SK-N-SH (cell line): ENCODE measurements around the gene RNF227. TPM values are rescaled to one million over a fixed set of nuclear protein-coding genes. Genes with fewer than 3 reads are reported as not detected.

Experiments used
- CTCF ChIA-PET: fragments of 300-600, 350-600 bp; formaldehyde crosslinking; extraction: SDS; loops from one replicate; lab custom pipeline; 2021; lab: Yijun Ruan, JAX
- POLR2A ChIA-PET: fragments of 350-600 bp; sonication (Branson Sonifier 250); formaldehyde crosslinking; extraction: SDS; loops from one replicate; lab custom pipeline; 2020; ENCODE audit warnings: antibody characterized with exemption, inconsistent platforms; lab: Yijun Ruan, JAX
- DNase-seq: peaks from one replicate; pipeline ENCODE4 v3.0.0; 2012
- H2AFZ ChIP-seq: fragments of 200-600 bp; sonication (generic); 2 replicates; pipeline ENCODE4 v1.8.1; 2016; ENCODE audit warnings: antibody characterized with exemption, mild to moderate bottlenecking, low read depth
- H3F3A ChIP-seq: fragments of 200-600 bp; sonication (generic); replicated peaks from 2 replicates; pipeline ENCODE3; 2016; ENCODE audit warnings: antibody characterized with exemption, mild to moderate bottlenecking; ENCODE audit not compliant: insufficient read depth
- H3K27ac ChIP-seq, 2 experiments: fragments of 200-500 bp in 1 of 2; fragments of 200-600 bp in 1 of 2; sonication (Bioruptor generic) in 1 of 2; sonication (generic), shearing (Covaris generic) in 1 of 2; 2 replicates each; pipeline versions ENCODE4 v1.5.1 to v1.6.1; 2014 to 2016; ENCODE audit warnings: low read depth in 2 of 2, inconsistent platforms in 1 of 2, low read length in 1 of 2, mild to moderate bottlenecking in 1 of 2, mixed read lengths in 1 of 2
- H3K27me3 ChIP-seq: fragments of 200-600 bp; sonication (generic), shearing (Covaris generic); 2 replicates; pipeline ENCODE4 v1.6.1; 2016; ENCODE audit warnings: mixed run types; ENCODE audit not compliant: insufficient read depth
- H3K36me3 ChIP-seq, 2 experiments: fragments of 200-500 bp in 1 of 2; fragments of 200-600 bp in 1 of 2; sonication (Bioruptor generic) in 1 of 2; sonication (generic) in 1 of 2; replicated peaks in 1 of 2; 2 replicates each; pipeline versions ENCODE3 to v1.5.1; 2014 to 2016; ENCODE audit warnings: low read length in 1 of 2, mild to moderate bottlenecking in 1 of 2; ENCODE audit not compliant: insufficient read depth in 2 of 2, control insufficient read depth in 1 of 2
- H3K4me1 ChIP-seq, 2 experiments: fragments of 200-500 bp in 1 of 2; fragments of 200-600 bp in 1 of 2; sonication (Bioruptor generic) in 1 of 2; sonication (generic), shearing (Covaris generic) in 1 of 2; 2 replicates each; pipeline versions ENCODE4 v1.5.1 to v1.6.1; 2014 to 2016; ENCODE audit warnings: low read depth in 1 of 2, low read length in 1 of 2, mixed run types in 1 of 2; ENCODE audit not compliant: insufficient read depth in 2 of 2, control insufficient read depth in 1 of 2
- H3K4me2 ChIP-seq: fragments of 200-600 bp; sonication (generic), shearing (Covaris generic); 2 replicates; pipeline ENCODE4 v1.6.1; 2017; ENCODE audit warnings: mixed run types
- H3K4me3 ChIP-seq, 2 experiments: fragments of 200-500 bp in 1 of 2; fragments of 200-600 bp in 1 of 2; sonication (Bioruptor generic) in 1 of 2; sonication (generic), shearing (Covaris generic) in 1 of 2; 2 replicates each; pipeline versions ENCODE4 v1.5.1 to v1.8.1; 2014 to 2016; ENCODE audit warnings: low read depth in 2 of 2, inconsistent platforms in 1 of 2, low read length in 1 of 2, mild to moderate bottlenecking in 1 of 2, mixed read lengths in 1 of 2, moderate library complexity in 1 of 2
- H3K79me2 ChIP-seq: fragments of 200-600 bp; sonication (generic); 2 replicates; pipeline ENCODE4 v1.8.1; 2017; ENCODE audit warnings: mild to moderate bottlenecking; ENCODE audit not compliant: insufficient read depth
- H3K9ac ChIP-seq: fragments of 200-600 bp; sonication (generic); 2 replicates; pipeline ENCODE4 v1.6.1; 2017; ENCODE audit warnings: mixed run types
- H3K9me2 ChIP-seq: fragments of 200-600 bp; sonication (generic); 2 replicates; pipeline ENCODE4 v1.6.1; 2017; ENCODE audit warnings: mixed run types
- H3K9me3 ChIP-seq: fragments of 200-600 bp; sonication (generic); 2 replicates; pipeline ENCODE4 v1.6.1; 2017; ENCODE audit warnings: mixed run types, mild to moderate bottlenecking, moderate library complexity
- H4K20me1 ChIP-seq: fragments of 200-600 bp; sonication (generic); 2 replicates; pipeline ENCODE4 v1.6.1; 2017; ENCODE audit warnings: mild to moderate bottlenecking, mixed run types; ENCODE audit not compliant: insufficient read depth
- CTCF ChIP-seq: fragments of 200-600 bp; sonication (generic); IDR thresholded peaks from 2 replicates; pipeline ENCODE4 v1.6.1; 2017; ENCODE audit warnings: antibody characterized with exemption, mild to moderate bottlenecking, moderate library complexity
- EP300 ChIP-seq, 2 experiments: IDR thresholded peaks; 2 replicates each; pipeline versions ENCODE4 v1.4.0 to v1.6.1; 2012; ENCODE audit warnings: borderline replicate concordance in 1 of 2, low read depth in 1 of 2, low read length in 1 of 2
- EZH2phosphoT487 ChIP-seq: fragments of 200-600 bp; sonication (generic); IDR thresholded peaks from 2 replicates; pipeline ENCODE4 v1.6.1; 2017; ENCODE audit warnings: low read depth, mixed run types, mild to moderate bottlenecking, antibody characterized with exemption, moderate library complexity, borderline replicate concordance
- JUND ChIP-seq: IDR thresholded peaks from 2 replicates; pipeline ENCODE4 v1.4.0; 2012
- MXI1 ChIP-seq: IDR thresholded peaks from 2 replicates; pipeline ENCODE4 v1.6.1; 2012; ENCODE audit warnings: mild to moderate bottlenecking, low read depth, low read length, improper control_type of control experiment
- NRF1 ChIP-seq: IDR thresholded peaks from 2 replicates; pipeline ENCODE4 v1.6.1; 2012; ENCODE audit warnings: low read depth, mild to moderate bottlenecking, low read length
- RCOR1 ChIP-seq: fragments of 150-350 bp; IDR thresholded peaks from 2 replicates; pipeline ENCODE4 v1.6.1; 2017; ENCODE audit warnings: antibody characterized with exemption, low read length
- REST ChIP-seq: IDR thresholded peaks from 2 replicates; pipeline ENCODE4 v1.6.1; 2012; ENCODE audit warnings: mild to moderate bottlenecking, low read depth, low read length, moderate library complexity
- RFX5 ChIP-seq: IDR thresholded peaks from 2 replicates; pipeline ENCODE4 v1.6.1; 2012; ENCODE audit warnings: mild to moderate bottlenecking, improper control_type of control experiment, low read length
- SMC3 ChIP-seq: IDR thresholded peaks from 2 replicates; pipeline ENCODE4 v1.6.1; 2012; ENCODE audit warnings: low read depth, low read length, improper control_type of control experiment
- WGBS: methylation state at CpG from one replicate; pipeline ENCODE4 v1.1.6; 2017; ENCODE audit warnings: low lambda C conversion rate; 5-methylcytosine and 5-hydroxymethylcytosine counted together
- polyA plus RNA-seq, 3 experiments: library from polyadenylated mRNA; depleted of rRNA; stranded (reverse); fragments of >200 nt; gene quantifications; 2 replicates each; pipeline ENCODE4 v1.2.3, GENCODE V29; 2012

Gene RNF227
- polyA plus RNA-seq, 1 of the 3 experiments (the other 2 are of a cell fraction), result 7.4 TPM

GRCh38 chr17:7888184-7888920 lies 27.7 kb downstream of the RNF227 start, which contains the start of gene CHD3:
TSS of gene CHD3 (plus strand) at chr17:7888789. CDS start at chr17:7889001, 212 bp downstream.
- no peaks in the 10 kb centered on the region for H3K9me2 ChIP-seq
- H3F3A ChIP-seq, result peaks cover 23% of the 10 kb centered on the region
- peaks cover 28 to 41% of the 10 kb centered on the region in 2 experiments for H3K4me1 ChIP-seq
- 63% methylated on average over 17 of the region's 18 CpGs for WGBS
- TF ChIP-seq CTCF (no peak), RCOR1 (no peak), MXI1 (no peak), NRF1 (no peak), REST (no peak), EZH2phosphoT487 (no peak), EP300 (IDR thresholded peaks at IDR 0.05; ENCODE audit: borderline replicate concordance in 1 of 2, low read depth in 1 of 2, low read length in 1 of 2) (no peak), SMC3 (no peak), JUND (no peak), RFX5 (no peak)
- peak within 1 kb of the TSS; percentile 49 to 67 for H3K4me3 ChIP-seq
- peaks cover 44% of the 10 kb centered on the region for H3K79me2 ChIP-seq
- ChIA-PET POLR2A (interaction anchor here (0.5 to 1.4 kb wide), 5 partner anchors 31 to 202 kb away, joined by 3 to 4 read pairs (median 3); partner anchors contain the start of gene NAA38), CTCF (interaction anchor here (0.7 to 4.0 kb wide), 13 partner anchors 9 to 201 kb away, joined by 3 to 18 read pairs (median 4); partner anchors contain the start of genes KDM6B and TP53)
- H3K36me3 ChIP-seq, result peaks cover 19 to 31% of the 10 kb centered on the region in 2 experiments
- H2AFZ ChIP-seq, result peak within 1 kb of the TSS; percentile 80; the same call in 1 of the 2 replicates
- peak within 1 kb of the TSS; percentile 96 to 100 for H3K27ac ChIP-seq
- no peaks in the 10 kb centered on the region for H3K27me3 ChIP-seq
- H4K20me1 ChIP-seq, result peaks cover 3% of the 10 kb centered on the region; the same call in 1 of the 2 replicates
- H3K4me2 ChIP-seq, result peak within 1 kb of the TSS; percentile 86
- H3K9me3 ChIP-seq, result no peaks in the 10 kb centered on the region
- no peak for DNase-seq
- peak within 1 kb of the TSS; percentile 65 for H3K9ac ChIP-seq
